Activated CD8-positive, alpha-beta memory T cell treated with anti-CD3 and anti-CD28 coated beads for 36 hours (primary cell): Measurements from ENCODE around the gene KRTAP9-3. TPM values are rescaled to one million over a fixed set of nuclear protein-coding genes. Genes with fewer than 3 reads are reported as not detected.

ENCODE experiments used
- total RNA-seq, 2 experiments: library from RNA; stranded (reverse); gene quantifications; one replicate each; pipeline ENCODE4 v1.2.3, GENCODE V29; 2021

The KRTAP9-3 gene
- total RNA-seq, 2 experiments from 2014 or later = not detected

Other genes with a start within 250 kb of the KRTAP9-3 start
- not detected for gene KRT40, start 248.1 kb upstream of the KRTAP9-3 start, total RNA-seq
- not detected for gene KRTAP3-3, start 238.3 kb upstream of the KRTAP9-3 start, total RNA-seq
- gene KRTAP3-2, start 232.5 kb upstream of the KRTAP9-3 start, total RNA-seq = not detected
- gene KRTAP3-1, start 223.3 kb upstream of the KRTAP9-3 start, total RNA-seq = not detected
- gene KRTAP1-5, start 205.2 kb upstream of the KRTAP9-3 start, total RNA-seq = not detected
- gene KRTAP1-4, start 202.3 kb upstream of the KRTAP9-3 start, total RNA-seq = not detected
- gene KRTAP1-3, start 197.6 kb upstream of the KRTAP9-3 start, total RNA-seq = not detected
- not detected for gene KRTAP1-1, start 191.0 kb upstream of the KRTAP9-3 start, total RNA-seq
- gene KRTAP2-1, start 185.1 kb upstream of the KRTAP9-3 start, total RNA-seq = not detected
- gene KRTAP2-2, start 177.2 kb upstream of the KRTAP9-3 start, total RNA-seq = not detected
- gene KRTAP2-3, start 172.3 kb upstream of the KRTAP9-3 start, total RNA-seq = not detected
- gene KRTAP2-4, start 166.6 kb upstream of the KRTAP9-3 start, total RNA-seq = not detected
- gene KRTAP4-7, start 148.3 kb upstream of the KRTAP9-3 start, total RNA-seq = not detected
- gene KRTAP4-8, start 134.3 kb upstream of the KRTAP9-3 start, total RNA-seq = not detected
- gene KRTAP4-16, start 130.2 kb upstream of the KRTAP9-3 start, total RNA-seq = not detected
- gene KRTAP4-9, start 127.1 kb upstream of the KRTAP9-3 start, total RNA-seq = not detected
- gene KRTAP4-11, start 114.1 kb upstream of the KRTAP9-3 start, total RNA-seq = not detected
- not detected for gene KRTAP4-12, start 108.3 kb upstream of the KRTAP9-3 start, total RNA-seq
- gene KRTAP4-6, start 91.9 kb upstream of the KRTAP9-3 start, total RNA-seq = not detected
- not detected for gene KRTAP4-5, start 82.6 kb upstream of the KRTAP9-3 start, total RNA-seq
- gene KRTAP4-4, start 71.7 kb upstream of the KRTAP9-3 start, total RNA-seq = not detected
- not detected for gene KRTAP4-3, start 64.2 kb upstream of the KRTAP9-3 start, total RNA-seq
- gene KRTAP4-2, start 54.2 kb upstream of the KRTAP9-3 start, total RNA-seq = not detected
- not detected for gene KRTAP4-1, start 47.5 kb upstream of the KRTAP9-3 start, total RNA-seq
- not detected for gene KRTAP9-1, start 42.6 kb upstream of the KRTAP9-3 start, total RNA-seq
- not detected for gene KRTAP9-2, start 5.8 kb upstream of the KRTAP9-3 start, total RNA-seq
- not detected for gene KRTAP9-8, start 5.5 kb downstream of the KRTAP9-3 start, total RNA-seq
- gene KRTAP9-4, start 17.2 kb downstream of the KRTAP9-3 start, total RNA-seq = not detected
- gene KRTAP9-9, start 22.9 kb downstream of the KRTAP9-3 start, total RNA-seq = not detected
- gene KRTAP9-6, start 32.9 kb downstream of the KRTAP9-3 start, total RNA-seq = not detected
- not detected for gene KRTAP9-7, start 43.2 kb downstream of the KRTAP9-3 start, total RNA-seq
- gene KRTAP29-1, start 70.4 kb downstream of the KRTAP9-3 start, total RNA-seq = not detected
- gene KRTAP16-1, start 76.9 kb downstream of the KRTAP9-3 start, total RNA-seq = not detected
- gene KRTAP17-1, start 83.3 kb downstream of the KRTAP9-3 start, total RNA-seq = not detected
- gene KRT33A, start 118.4 kb downstream of the KRTAP9-3 start, total RNA-seq = not detected
- not detected for gene KRT33B, start 137.4 kb downstream of the KRTAP9-3 start, total RNA-seq
- gene KRT34, start 149.9 kb downstream of the KRTAP9-3 start, total RNA-seq = not detected
- not detected for gene KRT31, start 165.2 kb downstream of the KRTAP9-3 start, total RNA-seq
- not detected for gene KRT37, start 192.1 kb downstream of the KRTAP9-3 start, total RNA-seq
- gene KRT38, start 208.5 kb downstream of the KRTAP9-3 start, total RNA-seq = not detected
- not detected for gene KRT32, start 234.9 kb downstream of the KRTAP9-3 start, total RNA-seq
- not detected for gene KRT35, start 248.7 kb downstream of the KRTAP9-3 start, total RNA-seq